ENCODE results near the gene SNAP47.

Gene SNAP47

GRCh38 chr1:227816750-227817446 lies 81.7 kb downstream of the SNAP47 start:
- TF ChIP-seq CTCF (IDR thresholded peaks at IDR 0.05; ENCODE audit: low read depth, low read length, poor library complexity, severe bottlenecking) (no peak), EZH2phosphoT487 (IDR thresholded peaks at IDR 0.05; ENCODE audit: borderline replicate concordance, low read length) (no peak)
- no peaks in the 10 kb centered on the region for H3K79me2 ChIP-seq (ENCODE audit: control insufficient read depth, low read length)
- H3K36me3 ChIP-seq (ENCODE audit: control insufficient read depth, low read length), result no peaks in the 10 kb centered on the region
- H3K4me3 ChIP-seq (ENCODE audit: low read length), result no peak overlapping the region
- no peaks in the 10 kb centered on the region for H3F3A ChIP-seq (ENCODE audit: control insufficient read depth, insufficient read depth)
- no peaks in the 10 kb centered on the region for H3K27me3 ChIP-seq (ENCODE audit: control insufficient read depth, low read length)
- no peaks in the 10 kb centered on the region for H3K4me1 ChIP-seq (ENCODE audit: control insufficient read depth, low read length)
- no peaks in the 10 kb centered on the region for H4K20me1 ChIP-seq (ENCODE audit: control insufficient read depth, insufficient read depth, low read depth, low read length)
- H3K9me2 ChIP-seq (replicated peaks; ENCODE audit: control insufficient read depth, low read length), result no peaks in the 10 kb centered on the region
- no peak overlapping the region for H3K27ac ChIP-seq (ENCODE audit: low read depth, low read length)
- H3K9me3 ChIP-seq (ENCODE audit: control insufficient read depth, insufficient read depth, low read length), result peaks cover 15% of the 10 kb centered on the region; the same call in 1 of the 2 replicates
- H3K4me2 ChIP-seq (ENCODE audit: low read length), result no peak overlapping the region

DNA sequence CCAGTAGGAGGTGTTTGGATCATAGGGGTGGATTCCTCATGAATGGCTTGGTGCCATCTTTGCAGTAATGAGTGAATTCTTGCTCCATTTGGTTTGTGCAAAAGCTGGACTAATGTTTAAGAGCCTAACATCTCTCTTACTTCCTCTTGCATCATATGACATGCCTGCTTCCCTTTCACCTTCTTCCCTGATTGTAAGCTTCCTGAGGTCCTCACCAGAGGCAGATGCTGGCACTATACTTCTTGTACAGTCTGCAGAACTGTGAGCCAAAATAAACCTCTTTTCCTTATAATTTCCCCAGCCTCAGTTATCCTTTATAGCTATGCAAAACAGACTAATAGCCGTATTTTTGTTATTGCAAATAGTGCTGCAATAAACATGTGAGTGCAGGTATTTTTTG lies 88.3 kb downstream of the SNAP47 start:
- H3F3A ChIP-seq (ENCODE audit: control insufficient read depth, insufficient read depth), result no peaks in the 10 kb centered on the region
- TF ChIP-seq CTCF (IDR thresholded peaks at IDR 0.05; ENCODE audit: low read depth, low read length, poor library complexity, severe bottlenecking) (no peak), EZH2phosphoT487 (IDR thresholded peaks at IDR 0.05; ENCODE audit: borderline replicate concordance, low read length) (no peak)
- H3K9me2 ChIP-seq (replicated peaks; ENCODE audit: control insufficient read depth, low read length), result no peaks in the 10 kb centered on the region
- H3K4me2 ChIP-seq (ENCODE audit: low read length), result no peak overlapping the region
- H3K9me3 ChIP-seq (ENCODE audit: control insufficient read depth, insufficient read depth, low read length), result no peaks in the 10 kb centered on the region
- no peak overlapping the region for H3K27ac ChIP-seq (ENCODE audit: low read depth, low read length)
- no peaks in the 10 kb centered on the region for H3K4me1 ChIP-seq (ENCODE audit: control insufficient read depth, low read length)
- no peaks in the 10 kb centered on the region for H3K79me2 ChIP-seq (ENCODE audit: control insufficient read depth, low read length)
- no peaks in the 10 kb centered on the region for H3K27me3 ChIP-seq (ENCODE audit: control insufficient read depth, low read length)
- H3K4me3 ChIP-seq (ENCODE audit: low read length), result no peak overlapping the region
- no peaks in the 10 kb centered on the region for H4K20me1 ChIP-seq (ENCODE audit: control insufficient read depth, insufficient read depth, low read depth, low read length)
- no peaks in the 10 kb centered on the region for H3K36me3 ChIP-seq (ENCODE audit: control insufficient read depth, low read length)

GRCh38 chr1:227824204-227824603 lies 89.0 kb downstream of the SNAP47 start:
- no peak overlapping the region for H3K27ac ChIP-seq (ENCODE audit: low read depth, low read length)
- no peaks in the 10 kb centered on the region for H4K20me1 ChIP-seq (ENCODE audit: control insufficient read depth, insufficient read depth, low read depth, low read length)
- no peaks in the 10 kb centered on the region for H3F3A ChIP-seq (ENCODE audit: control insufficient read depth, insufficient read depth)
- H3K9me2 ChIP-seq (replicated peaks; ENCODE audit: control insufficient read depth, low read length), result no peaks in the 10 kb centered on the region
- no peak overlapping the region for H3K4me3 ChIP-seq (ENCODE audit: low read length)
- no peaks in the 10 kb centered on the region for H3K36me3 ChIP-seq (ENCODE audit: control insufficient read depth, low read length)
- no peaks in the 10 kb centered on the region for H3K27me3 ChIP-seq (ENCODE audit: control insufficient read depth, low read length)
- TF ChIP-seq CTCF (IDR thresholded peaks at IDR 0.05; ENCODE audit: low read depth, low read length, poor library complexity, severe bottlenecking) (no peak), EZH2phosphoT487 (IDR thresholded peaks at IDR 0.05; ENCODE audit: borderline replicate concordance, low read length) (no peak)
- H3K4me1 ChIP-seq (ENCODE audit: control insufficient read depth, low read length), result no peaks in the 10 kb centered on the region
- no peaks in the 10 kb centered on the region for H3K79me2 ChIP-seq (ENCODE audit: control insufficient read depth, low read length)
- no peaks in the 10 kb centered on the region for H3K9me3 ChIP-seq (ENCODE audit: control insufficient read depth, insufficient read depth, low read length)
- no peak overlapping the region for H3K4me2 ChIP-seq (ENCODE audit: low read length)
